GM12878 (cell line): ENCODE results near the gene SMTNL2.

Experiments
- CTCF ChIP-seq, 3 experiments: IDR thresholded peaks in 2 of 3; conservative IDR thresholded peaks in 1 of 3; 2 replicates each; pipeline ENCODE4 v1.5.1; 2011; ENCODE audit warnings: low read depth in 3 of 3, low read length in 3 of 3, mild to moderate bottlenecking in 3 of 3, control low read depth in 2 of 3, moderate library complexity in 2 of 3, inconsistent platforms in 1 of 3, mixed read lengths in 1 of 3; ENCODE audit not compliant: control insufficient read depth in 2 of 3, insufficient read depth in 1 of 3; ENCODE audit errors: extremely low read depth in 1 of 3
- POLR2A ChIP-seq: IDR thresholded peaks from 2 replicates; pipeline ENCODE4 v1.6.1; 2011; ENCODE audit warnings: low read depth, mild to moderate bottlenecking, low read length
- RBBP5 ChIP-seq: fragments of 200-600 bp; sonication (generic); conservative IDR thresholded peaks from 2 replicates; pipeline ENCODE4 v1.6.1; 2016
- REST ChIP-seq: IDR thresholded peaks from 2 replicates; pipeline ENCODE4 v1.6.1; 2012; ENCODE audit warnings: mild to moderate bottlenecking, low read depth, low read length

- TF ChIP-seq POLR2A (no peak; the same call in 1 of the 2 replicates), CTCF (IDR thresholded peaks at IDR 0.05 in 2 of 3, conservative IDR thresholded peaks at IDR 0.05 in 1 of 3; ENCODE audit: control insufficient read depth in 2 of 3, extremely low read depth in 1 of 3, insufficient read depth in 1 of 3, low read depth in 3 of 3, low read length in 3 of 3) (no peak), RBBP5 (no peak), REST (no peak)
These were observed 40.0 kb upstream of the SMTNL2 start for GRCh38 chr17:4544135-4544950.
